ENCODE measurements around the gene SH3RF1. TPM values are rescaled to one million over a fixed set of nuclear protein-coding genes. Genes with fewer than 3 reads are reported as not detected.

The SH3RF1 gene
- total RNA-seq, 1 experiment from 2014 or later = 59.5 TPM

DNA sequence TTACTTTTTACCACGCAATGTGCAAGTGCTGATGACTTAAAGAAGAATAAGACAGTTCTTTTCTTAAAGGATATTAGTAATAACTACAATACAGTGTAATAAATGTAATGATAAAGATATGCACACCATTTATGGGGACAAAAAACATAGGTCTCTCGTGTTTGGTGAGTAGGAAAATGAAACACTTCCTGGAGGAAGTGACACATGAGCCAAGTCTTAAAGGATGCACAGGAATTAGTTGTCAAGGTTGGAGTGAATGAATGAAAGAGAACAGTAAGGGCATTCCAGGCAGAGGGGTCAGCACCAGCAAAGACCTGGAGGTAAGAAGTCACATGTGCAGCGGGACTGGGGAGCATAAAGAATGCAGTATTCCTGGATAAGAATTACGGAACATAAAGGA, 112.7 kb downstream of the SH3RF1 start:
- Histone ChIP-seq H3K4me1 (ENCODE audit: control insufficient read depth in 1 of 2, insufficient read depth in 2 of 2, low read length in 2 of 2) (peaks cover 0 to 23% of the 10 kb centered on the region in 2 experiments; a peak in 1 of 4 replicates), H3K27ac (ENCODE audit: low read depth, low read length) (no peak overlapping the region), H3K4me3 (replicated peaks in 1 of 2; ENCODE audit: low read depth in 1 of 2, low read length in 2 of 2) (no peak overlapping the region), H3K9me2 (ENCODE audit: insufficient read depth) (no peaks in the 10 kb centered on the region), H3K9me3 (ENCODE audit: control insufficient read depth in 1 of 2, insufficient read depth in 1 of 2, low read depth in 1 of 2, low read length in 2 of 2) (no peaks in the 10 kb centered on the region), H4K20me1 (ENCODE audit: insufficient read depth) (peaks cover 4% of the 10 kb centered on the region; the same call in 1 of the 2 replicates), H3K9ac (ENCODE audit: low read length) (no peak overlapping the region), H2AFZ (ENCODE audit: low read depth, low read length, poor library complexity, severe bottlenecking) (no peak overlapping the region), H3K36me3 (ENCODE audit: control insufficient read depth in 1 of 2, insufficient read depth in 2 of 2, low read length in 2 of 2) (peaks cover 5 to 19% of the 10 kb centered on the region in 2 experiments; a peak in 2 of 4 replicates), H3K79me2 (ENCODE audit: insufficient read depth, low read length) (peaks cover 80% of the 10 kb centered on the region), H3K27me3 (ENCODE audit: insufficient read depth, low read length) (no peaks in the 10 kb centered on the region), H3K4me2 (ENCODE audit: low read length) (no peak overlapping the region)
- RAD21 ChIA-PET (ENCODE audit: low non-redundant PET in 1 of 2, low total read pairs in 2 of 2, uncharacterized antibody in 2 of 2, unreplicated experiment in 2 of 2) = no interaction called here
- CTCF ChIA-PET = no interaction called here
- POLR2A ChIA-PET = no interaction called here
- TF ChIP-seq ZFX (IDR thresholded peaks at IDR 0.05) = no peak
- TF ChIP-seq, protein P1, sequence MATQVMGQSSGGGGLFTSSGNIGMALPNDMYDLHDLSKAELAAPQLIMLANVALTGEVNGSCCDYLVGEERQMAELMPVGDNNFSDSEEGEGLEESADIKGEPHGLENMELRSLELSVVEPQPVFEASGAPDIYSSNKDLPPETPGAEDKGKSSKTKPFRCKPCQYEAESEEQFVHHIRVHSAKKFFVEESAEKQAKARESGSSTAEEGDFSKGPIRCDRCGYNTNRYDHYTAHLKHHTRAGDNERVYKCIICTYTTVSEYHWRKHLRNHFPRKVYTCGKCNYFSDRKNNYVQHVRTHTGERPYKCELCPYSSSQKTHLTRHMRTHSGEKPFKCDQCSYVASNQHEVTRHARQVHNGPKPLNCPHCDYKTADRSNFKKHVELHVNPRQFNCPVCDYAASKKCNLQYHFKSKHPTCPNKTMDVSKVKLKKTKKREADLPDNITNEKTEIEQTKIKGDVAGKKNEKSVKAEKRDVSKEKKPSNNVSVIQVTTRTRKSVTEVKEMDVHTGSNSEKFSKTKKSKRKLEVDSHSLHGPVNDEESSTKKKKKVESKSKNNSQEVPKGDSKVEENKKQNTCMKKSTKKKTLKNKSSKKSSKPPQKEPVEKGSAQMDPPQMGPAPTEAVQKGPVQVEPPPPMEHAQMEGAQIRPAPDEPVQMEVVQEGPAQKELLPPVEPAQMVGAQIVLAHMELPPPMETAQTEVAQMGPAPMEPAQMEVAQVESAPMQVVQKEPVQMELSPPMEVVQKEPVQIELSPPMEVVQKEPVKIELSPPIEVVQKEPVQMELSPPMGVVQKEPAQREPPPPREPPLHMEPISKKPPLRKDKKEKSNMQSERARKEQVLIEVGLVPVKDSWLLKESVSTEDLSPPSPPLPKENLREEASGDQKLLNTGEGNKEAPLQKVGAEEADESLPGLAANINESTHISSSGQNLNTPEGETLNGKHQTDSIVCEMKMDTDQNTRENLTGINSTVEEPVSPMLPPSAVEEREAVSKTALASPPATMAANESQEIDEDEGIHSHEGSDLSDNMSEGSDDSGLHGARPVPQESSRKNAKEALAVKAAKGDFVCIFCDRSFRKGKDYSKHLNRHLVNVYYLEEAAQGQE (IDR thresholded peaks at IDR 0.05; ENCODE audit: low read depth) = no peak
- TF ChIP-seq JUND (IDR thresholded peaks at IDR 0.05) = no peak
- intact Hi-C loops (cut with micrococcal nuclease) = no loop called here
- no peak for ATAC-seq
- no TSS peak for BruUV-seq (replicated peaks)
- no peak for DNase-seq (ENCODE audit: low read depth, low spot score)

DNA sequence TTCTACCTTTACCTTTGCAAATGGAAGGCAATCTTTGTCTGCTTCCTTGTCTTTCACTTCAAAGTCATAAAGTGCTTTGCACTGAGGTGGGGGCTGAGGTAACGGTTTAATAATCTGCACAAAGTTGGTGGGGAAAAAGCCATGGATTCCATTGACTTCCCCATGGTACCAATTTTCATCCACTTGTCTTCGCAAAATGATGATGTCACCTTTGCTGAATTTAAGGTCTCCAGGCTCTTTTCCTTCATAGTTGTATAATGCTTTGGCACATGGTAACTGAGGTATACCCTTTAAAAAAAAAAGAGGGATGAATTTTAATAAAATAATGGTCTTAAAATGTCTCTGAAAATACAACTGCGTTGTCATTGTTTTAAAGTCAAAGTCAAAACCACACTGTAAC, 114.4 kb downstream of the SH3RF1 start:
- no TSS peak for BruUV-seq (replicated peaks)
- CTCF ChIA-PET = no interaction called here
- Histone ChIP-seq H3K4me2 (ENCODE audit: low read length) (no peak overlapping the region), H3K79me2 (ENCODE audit: insufficient read depth, low read length) (peaks cover 63% of the 10 kb centered on the region), H3K27ac (ENCODE audit: low read depth, low read length) (no peak overlapping the region), H3K4me3 (replicated peaks in 1 of 2; ENCODE audit: low read depth in 1 of 2, low read length in 2 of 2) (no peak overlapping the region), H3K9me3 (ENCODE audit: control insufficient read depth in 1 of 2, insufficient read depth in 1 of 2, low read depth in 1 of 2, low read length in 2 of 2) (no peaks in the 10 kb centered on the region), H3K36me3 (ENCODE audit: control insufficient read depth in 1 of 2, insufficient read depth in 2 of 2, low read length in 2 of 2) (peaks cover 10 to 19% of the 10 kb centered on the region in 2 experiments; a peak in 2 of 4 replicates), H3K9ac (ENCODE audit: low read length) (no peak overlapping the region), H3K9me2 (ENCODE audit: insufficient read depth) (no peaks in the 10 kb centered on the region), H4K20me1 (ENCODE audit: insufficient read depth) (peaks cover 4% of the 10 kb centered on the region; the same call in 1 of the 2 replicates), H3K4me1 (ENCODE audit: control insufficient read depth in 1 of 2, insufficient read depth in 2 of 2, low read length in 2 of 2) (peaks cover 0 to 23% of the 10 kb centered on the region in 2 experiments; a peak in 1 of 4 replicates), H3K27me3 (ENCODE audit: insufficient read depth, low read length) (no peaks in the 10 kb centered on the region), H2AFZ (ENCODE audit: low read depth, low read length, poor library complexity, severe bottlenecking) (no peak overlapping the region)
- no peak for DNase-seq (ENCODE audit: low read depth, low spot score)
- intact Hi-C loops (cut with micrococcal nuclease) = no loop called here
- POLR2A ChIA-PET = no interaction called here
- ATAC-seq = no peak
- RAD21 ChIA-PET (ENCODE audit: low non-redundant PET in 1 of 2, low total read pairs in 2 of 2, uncharacterized antibody in 2 of 2, unreplicated experiment in 2 of 2) = no interaction called here
- TF ChIP-seq SP1 (IDR thresholded peaks at IDR 0.05; ENCODE audit: low read depth) (no peak), EGR1 (IDR thresholded peaks at IDR 0.05; ENCODE audit: low read depth) (no peak), SRF (IDR thresholded peaks at IDR 0.05; ENCODE audit: low read depth) (no peak), FOSL1 (IDR thresholded peaks at IDR 0.05; ENCODE audit: low read depth) (no peak), POLR2A (IDR thresholded peaks at IDR 0.05; ENCODE audit: borderline replicate concordance, extremely low read depth, insufficient read depth, insufficient read length) (no peak)
- TF ChIP-seq, protein P2, sequence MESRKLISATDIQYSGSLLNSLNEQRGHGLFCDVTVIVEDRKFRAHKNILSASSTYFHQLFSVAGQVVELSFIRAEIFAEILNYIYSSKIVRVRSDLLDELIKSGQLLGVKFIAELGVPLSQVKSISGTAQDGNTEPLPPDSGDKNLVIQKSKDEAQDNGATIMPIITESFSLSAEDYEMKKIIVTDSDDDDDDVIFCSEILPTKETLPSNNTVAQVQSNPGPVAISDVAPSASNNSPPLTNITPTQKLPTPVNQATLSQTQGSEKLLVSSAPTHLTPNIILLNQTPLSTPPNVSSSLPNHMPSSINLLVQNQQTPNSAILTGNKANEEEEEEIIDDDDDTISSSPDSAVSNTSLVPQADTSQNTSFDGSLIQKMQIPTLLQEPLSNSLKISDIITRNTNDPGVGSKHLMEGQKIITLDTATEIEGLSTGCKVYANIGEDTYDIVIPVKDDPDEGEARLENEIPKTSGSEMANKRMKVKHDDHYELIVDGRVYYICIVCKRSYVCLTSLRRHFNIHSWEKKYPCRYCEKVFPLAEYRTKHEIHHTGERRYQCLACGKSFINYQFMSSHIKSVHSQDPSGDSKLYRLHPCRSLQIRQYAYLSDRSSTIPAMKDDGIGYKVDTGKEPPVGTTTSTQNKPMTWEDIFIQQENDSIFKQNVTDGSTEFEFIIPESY (IDR thresholded peaks at IDR 0.05; ENCODE audit: extremely low read depth, insufficient replicate concordance, low read length) = no peak
- TF ChIP-seq, protein P3, sequence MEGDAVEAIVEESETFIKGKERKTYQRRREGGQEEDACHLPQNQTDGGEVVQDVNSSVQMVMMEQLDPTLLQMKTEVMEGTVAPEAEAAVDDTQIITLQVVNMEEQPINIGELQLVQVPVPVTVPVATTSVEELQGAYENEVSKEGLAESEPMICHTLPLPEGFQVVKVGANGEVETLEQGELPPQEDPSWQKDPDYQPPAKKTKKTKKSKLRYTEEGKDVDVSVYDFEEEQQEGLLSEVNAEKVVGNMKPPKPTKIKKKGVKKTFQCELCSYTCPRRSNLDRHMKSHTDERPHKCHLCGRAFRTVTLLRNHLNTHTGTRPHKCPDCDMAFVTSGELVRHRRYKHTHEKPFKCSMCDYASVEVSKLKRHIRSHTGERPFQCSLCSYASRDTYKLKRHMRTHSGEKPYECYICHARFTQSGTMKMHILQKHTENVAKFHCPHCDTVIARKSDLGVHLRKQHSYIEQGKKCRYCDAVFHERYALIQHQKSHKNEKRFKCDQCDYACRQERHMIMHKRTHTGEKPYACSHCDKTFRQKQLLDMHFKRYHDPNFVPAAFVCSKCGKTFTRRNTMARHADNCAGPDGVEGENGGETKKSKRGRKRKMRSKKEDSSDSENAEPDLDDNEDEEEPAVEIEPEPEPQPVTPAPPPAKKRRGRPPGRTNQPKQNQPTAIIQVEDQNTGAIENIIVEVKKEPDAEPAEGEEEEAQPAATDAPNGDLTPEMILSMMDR (IDR thresholded peaks at IDR 0.05 in 2 of 3, conservative IDR thresholded peaks at IDR 0.05 in 1 of 3; ENCODE audit: borderline replicate concordance in 1 of 3, insufficient read depth in 1 of 3, low read depth in 2 of 3, low read length in 2 of 3) = no peak
